Skeletal muscle satellite cell (primary cell): ENCODE data around the gene VPREB3.

ENCODE experiments used
- H3K27me3 ChIP-seq: 2 replicates; pipeline ENCODE4 v1.7.0; 2013; ENCODE audit warnings: low read length; ENCODE audit not compliant: control insufficient read depth, insufficient read depth
- H3K36me3 ChIP-seq: 2 replicates; pipeline ENCODE4 v1.7.0; 2013; ENCODE audit warnings: mild to moderate bottlenecking, control low read depth, low read length; ENCODE audit not compliant: insufficient read depth
- H3K4me1 ChIP-seq: 2 replicates; pipeline ENCODE4 v1.7.0; 2013; ENCODE audit warnings: low read length; ENCODE audit not compliant: control insufficient read depth, insufficient read depth
- H3K4me2 ChIP-seq: 2 replicates; pipeline ENCODE4 v1.7.0; 2013; ENCODE audit warnings: mild to moderate bottlenecking, low read length
- H3K4me3 ChIP-seq: 2 replicates; pipeline ENCODE4 v1.7.0; 2013; ENCODE audit warnings: low read length
- H3K9ac ChIP-seq: 2 replicates; pipeline ENCODE4 v1.7.0; 2013; ENCODE audit warnings: mild to moderate bottlenecking, low read depth, low read length, moderate library complexity
- H3K9me3 ChIP-seq: replicated peaks from 2 replicates; pipeline ENCODE4 v1.7.0; 2013; ENCODE audit warnings: mild to moderate bottlenecking, control low read depth, low read length

VPREB3 gene

GRCh38 chr22:23789638-23790037, 35.4 kb upstream of the VPREB3 start:
- Histone ChIP-seq H3K9ac (no peak overlapping the region), H3K4me3 (no peak overlapping the region), H3K4me1 (peaks cover 12% of the 10 kb centered on the region), H3K9me3 (no peaks in the 10 kb centered on the region), H3K4me2 (no peak overlapping the region), H3K27me3 (no peaks in the 10 kb centered on the region), H3K36me3 (peaks cover 26% of the 10 kb centered on the region)

DNA sequence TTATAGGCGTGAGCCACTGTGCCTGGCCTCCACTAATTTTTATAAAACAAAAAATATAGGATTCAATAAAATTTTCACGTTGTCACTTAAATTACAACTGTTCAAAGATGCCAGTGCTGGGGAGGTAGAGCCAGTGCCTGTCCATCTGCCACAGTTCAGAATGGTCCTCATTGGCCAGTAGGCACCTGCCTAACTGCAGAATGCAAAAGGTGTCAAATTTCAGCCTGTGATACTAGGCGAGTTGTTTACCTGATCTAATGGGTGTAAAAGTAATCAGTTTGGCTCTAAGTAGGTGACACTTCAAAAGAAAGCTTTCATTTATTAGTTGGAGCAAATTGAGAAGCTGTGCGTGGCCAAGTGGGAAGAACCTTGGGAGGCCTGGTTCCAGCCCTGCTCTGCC, 34.9 kb upstream of the VPREB3 start:
- no peak overlapping the region for H3K4me2 ChIP-seq
- no peaks in the 10 kb centered on the region for H3K9me3 ChIP-seq
- no peak overlapping the region for H3K4me3 ChIP-seq
- peaks cover 22% of the 10 kb centered on the region for H3K36me3 ChIP-seq
- no peaks in the 10 kb centered on the region for H3K27me3 ChIP-seq
- H3K9ac ChIP-seq = no peak overlapping the region
- H3K4me1 ChIP-seq = peaks cover 16% of the 10 kb centered on the region

GRCh38 chr22:23787910-23788309, 33.7 kb upstream of the VPREB3 start:
- peaks cover 17% of the 10 kb centered on the region for H3K4me1 ChIP-seq
- H3K4me3 ChIP-seq = peak overlapping the region; percentile 99
- peak overlapping the region; percentile 100 for H3K9ac ChIP-seq
- H3K27me3 ChIP-seq = no peaks in the 10 kb centered on the region
- H3K4me2 ChIP-seq = peak overlapping the region; percentile 89
- peaks cover 14% of the 10 kb centered on the region for H3K36me3 ChIP-seq
- no peaks in the 10 kb centered on the region for H3K9me3 ChIP-seq

DNA sequence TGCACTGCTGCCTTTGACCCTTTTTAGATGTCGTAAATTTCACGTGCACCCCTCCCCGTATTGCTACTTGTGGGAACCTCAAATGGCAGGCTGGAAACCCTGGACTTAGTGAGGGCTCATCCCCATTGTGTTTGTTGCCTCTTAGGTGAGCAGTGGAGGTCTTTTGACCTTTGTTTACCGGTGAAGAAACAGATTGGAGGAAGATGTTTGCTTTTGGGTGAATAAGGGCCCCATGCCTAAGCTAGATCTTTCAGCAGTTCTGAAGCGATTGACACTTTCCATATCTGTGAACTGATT, 33.3 kb upstream of the VPREB3 start:
- Histone ChIP-seq H3K4me1 (peaks cover 17% of the 10 kb centered on the region), H3K36me3 (peaks cover 10% of the 10 kb centered on the region), H3K9me3 (no peaks in the 10 kb centered on the region), H3K27me3 (no peaks in the 10 kb centered on the region), H3K4me2 (peak overlapping the region; percentile 89), H3K4me3 (peak overlapping the region; percentile 99), H3K9ac (peak overlapping the region; percentile 100)

DNA sequence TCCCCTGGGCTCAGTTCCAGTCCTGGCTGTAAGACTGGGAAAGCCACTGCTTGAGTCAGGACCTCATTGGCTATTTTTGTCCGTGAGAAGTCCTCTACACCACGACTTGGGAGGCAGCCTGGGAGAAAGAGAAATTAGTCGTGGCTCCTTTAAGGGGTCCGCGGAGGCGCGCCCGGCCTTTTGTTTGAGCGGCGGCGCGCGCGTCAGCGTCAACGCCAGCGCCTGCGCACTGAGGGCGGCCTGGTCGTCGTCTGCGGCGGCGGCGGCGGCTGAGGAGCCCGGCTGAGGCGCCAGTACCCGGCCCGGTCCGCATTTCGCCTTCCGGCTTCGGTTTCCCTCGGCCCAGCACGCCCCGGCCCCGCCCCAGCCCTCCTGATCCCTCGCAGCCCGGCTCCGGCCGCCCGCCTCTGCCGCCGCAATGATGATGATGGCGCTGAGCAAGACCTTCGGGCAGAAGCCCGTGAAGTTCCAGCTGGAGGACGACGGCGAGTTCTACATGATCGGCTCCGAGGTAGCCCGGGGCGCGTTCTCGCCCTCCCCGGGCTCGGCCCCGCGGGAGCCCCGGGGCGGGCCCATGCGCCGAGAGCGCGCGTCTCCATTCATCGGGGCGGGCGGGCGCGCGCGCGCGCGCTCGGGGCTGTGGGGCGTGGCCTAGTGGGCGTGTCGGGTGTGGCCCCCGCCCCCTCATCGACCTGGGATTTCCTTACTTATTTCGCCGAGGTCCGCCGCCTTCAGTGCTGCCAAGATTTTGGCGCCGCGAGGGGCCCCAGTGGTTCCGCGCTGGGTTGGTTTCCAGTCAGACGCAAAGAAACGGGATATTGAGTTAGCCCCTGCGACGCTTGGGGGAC, 32.8 kb upstream of the VPREB3 start, which contains the start of gene SMARCB1:
Gene SMARCB1 (plus strand): TSS at position 215 of the 848 bp plus-strand sequence. CDS start 204 bp downstream, at position 419.
- H3K4me1 ChIP-seq = peaks cover 21% of the 10 kb centered on the region
- peaks cover 5% of the 10 kb centered on the region for H3K36me3 ChIP-seq
- peak within 1 kb of the TSS; percentile 99 for H3K4me3 ChIP-seq
- no peaks in the 10 kb centered on the region for H3K9me3 ChIP-seq
- peak within 1 kb of the TSS; percentile 100 for H3K9ac ChIP-seq
- H3K4me2 ChIP-seq = peak within 1 kb of the TSS; percentile 89
- no peaks in the 10 kb centered on the region for H3K27me3 ChIP-seq

DNA sequence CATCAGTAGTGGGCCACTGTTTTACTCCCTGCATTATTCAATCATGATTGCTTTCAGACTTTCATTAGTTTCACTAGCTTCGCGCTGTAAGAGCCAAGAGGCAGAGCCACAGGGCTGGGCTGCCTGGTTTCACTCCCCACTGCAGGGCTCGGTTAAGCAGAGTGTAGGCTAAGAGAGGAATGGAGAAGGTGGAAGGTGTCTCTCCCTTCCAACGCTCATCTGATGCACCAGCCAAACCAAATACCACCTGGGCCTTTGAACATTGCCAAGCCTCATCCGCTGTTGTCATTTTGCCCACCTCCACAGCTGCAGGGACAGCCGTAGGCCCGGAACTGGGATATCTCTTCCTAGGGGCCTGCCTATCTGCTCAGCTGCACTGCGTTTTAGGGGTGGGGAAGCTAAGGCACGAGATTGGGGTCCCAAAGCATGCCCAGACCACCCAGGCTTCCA, 32.1 kb upstream of the VPREB3 start:
- H3K4me1 ChIP-seq = peaks cover 28% of the 10 kb centered on the region
- no peaks in the 10 kb centered on the region for H3K27me3 ChIP-seq
- H3K9ac ChIP-seq = peak overlapping the region; percentile 100

DNA sequence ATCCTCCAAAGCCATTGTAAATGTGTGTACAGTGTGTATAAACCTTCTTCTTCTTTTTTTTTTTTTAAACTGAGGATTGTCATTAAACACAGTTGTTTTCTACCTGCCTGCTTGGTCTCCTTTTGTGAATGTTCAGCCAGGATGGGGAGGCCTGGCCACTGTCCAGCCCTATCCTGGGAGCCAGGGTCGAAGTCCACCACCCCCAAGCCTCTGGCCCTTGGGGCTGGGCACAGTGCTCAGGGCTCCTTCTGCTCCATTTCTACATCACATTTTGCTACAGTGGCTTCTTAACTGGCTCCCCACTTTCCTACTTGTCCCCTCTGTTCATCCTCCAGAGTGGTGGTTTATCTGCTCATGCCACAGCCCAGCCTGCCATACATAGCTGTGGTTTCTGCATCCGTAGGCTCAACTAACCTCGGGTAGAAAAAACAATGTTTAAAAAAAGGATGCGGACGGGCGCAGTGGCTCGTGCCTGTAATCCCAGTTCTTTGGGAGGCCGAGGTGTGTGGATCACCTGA, 30.0 kb upstream of the VPREB3 start:
- no peaks in the 10 kb centered on the region for H3K36me3 ChIP-seq
- no peaks in the 10 kb centered on the region for H3K9me3 ChIP-seq
- no peak overlapping the region for H3K9ac ChIP-seq
- peaks cover 28% of the 10 kb centered on the region for H3K4me1 ChIP-seq
- no peak overlapping the region for H3K4me2 ChIP-seq
- H3K4me3 ChIP-seq = no peak overlapping the region
- H3K27me3 ChIP-seq = no peaks in the 10 kb centered on the region

More for the DNA sequence above, 32.1 kb upstream of the VPREB3 start:
- Histone ChIP-seq H3K4me3 (peak overlapping the region; percentile 99), H3K36me3 (no peaks in the 10 kb centered on the region), H3K4me2 (peak overlapping the region; percentile 89), H3K9me3 (no peaks in the 10 kb centered on the region)

- Histone ChIP-seq H3K9me3 (no peaks in the 10 kb centered on the region), H3K4me1 (peaks cover 26% of the 10 kb centered on the region)
Observed at GRCh38 chr22:23783265-23784150, 29.3 kb upstream of the VPREB3 start.

DNA sequence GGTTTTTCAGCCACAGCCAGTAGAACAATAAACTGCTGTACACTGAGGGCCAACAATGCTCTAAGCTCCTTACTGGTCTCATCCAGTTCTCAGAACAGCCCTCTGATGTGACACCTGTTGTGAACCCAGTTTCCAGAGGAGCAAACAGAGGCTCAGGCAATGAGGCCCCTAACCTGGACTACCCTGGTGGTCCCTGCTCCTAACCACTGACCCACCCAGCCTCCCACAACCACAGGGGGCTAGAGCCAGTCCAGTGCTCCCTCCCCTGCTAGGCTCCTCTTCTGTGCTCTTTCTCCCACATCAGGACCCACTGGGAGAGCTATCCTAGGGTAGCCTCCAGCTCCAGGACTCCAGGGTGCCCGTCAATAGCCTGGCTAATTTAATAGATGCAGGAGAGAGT, 28.5 kb upstream of the VPREB3 start:
- Histone ChIP-seq H3K4me1 (peaks cover 25% of the 10 kb centered on the region), H3K27me3 (no peaks in the 10 kb centered on the region), H3K36me3 (no peaks in the 10 kb centered on the region), H3K9me3 (no peaks in the 10 kb centered on the region), H3K4me3 (no peak overlapping the region), H3K4me2 (no peak overlapping the region), H3K9ac (no peak overlapping the region)

More at GRCh38 chr22:23783265-23784150, 29.3 kb upstream of the VPREB3 start:
- Histone ChIP-seq H3K36me3 (no peaks in the 10 kb centered on the region), H3K4me2 (no peak overlapping the region), H3K4me3 (no peak overlapping the region), H3K9ac (no peak overlapping the region), H3K27me3 (no peaks in the 10 kb centered on the region)

GRCh38 chr22:23782252-23782651, 28.0 kb upstream of the VPREB3 start:
- H3K4me3 ChIP-seq = no peak overlapping the region
- peaks cover 25% of the 10 kb centered on the region for H3K4me1 ChIP-seq
- no peak overlapping the region for H3K4me2 ChIP-seq
- H3K9ac ChIP-seq = no peak overlapping the region
- H3K9me3 ChIP-seq = no peaks in the 10 kb centered on the region
- no peaks in the 10 kb centered on the region for H3K27me3 ChIP-seq
- H3K36me3 ChIP-seq = no peaks in the 10 kb centered on the region

- no peak overlapping the region for H3K4me3 ChIP-seq
Observed at GRCh38 chr22:23781511-23782183, 27.4 kb upstream of the VPREB3 start.

More at GRCh38 chr22:23781511-23782183, 27.4 kb upstream of the VPREB3 start:
- Histone ChIP-seq H3K4me2 (peak overlapping the region; percentile 38), H3K9ac (no peak overlapping the region), H3K4me1 (peaks cover 25% of the 10 kb centered on the region), H3K27me3 (no peaks in the 10 kb centered on the region), H3K9me3 (no peaks in the 10 kb centered on the region), H3K36me3 (no peaks in the 10 kb centered on the region)
